Skeletal muscle satellite cell (primary cell): ENCODE data around the gene OGFR.

ENCODE experiments used
- H3K27me3 ChIP-seq: 2 replicates; pipeline ENCODE4 v1.7.0; 2013; ENCODE audit warnings: low read length; ENCODE audit not compliant: control insufficient read depth, insufficient read depth
- H3K36me3 ChIP-seq: 2 replicates; pipeline ENCODE4 v1.7.0; 2013; ENCODE audit warnings: mild to moderate bottlenecking, control low read depth, low read length; ENCODE audit not compliant: insufficient read depth
- H3K4me1 ChIP-seq: 2 replicates; pipeline ENCODE4 v1.7.0; 2013; ENCODE audit warnings: low read length; ENCODE audit not compliant: control insufficient read depth, insufficient read depth
- H3K4me2 ChIP-seq: 2 replicates; pipeline ENCODE4 v1.7.0; 2013; ENCODE audit warnings: mild to moderate bottlenecking, low read length
- H3K4me3 ChIP-seq: 2 replicates; pipeline ENCODE4 v1.7.0; 2013; ENCODE audit warnings: low read length
- H3K9ac ChIP-seq: 2 replicates; pipeline ENCODE4 v1.7.0; 2013; ENCODE audit warnings: mild to moderate bottlenecking, low read depth, low read length, moderate library complexity
- H3K9me3 ChIP-seq: replicated peaks from 2 replicates; pipeline ENCODE4 v1.7.0; 2013; ENCODE audit warnings: mild to moderate bottlenecking, control low read depth, low read length

Gene OGFR

GRCh38 chr20:62820962-62821725 is 16.5 kb downstream of the OGFR start:
- Histone ChIP-seq H3K4me3 (no peak overlapping the region), H3K27me3 (peaks cover 14% of the 10 kb centered on the region), H3K9ac (no peak overlapping the region), H3K4me2 (no peak overlapping the region), H3K4me1 (peaks cover 30% of the 10 kb centered on the region), H3K36me3 (no peaks in the 10 kb centered on the region), H3K9me3 (no peaks in the 10 kb centered on the region)

- Histone ChIP-seq H3K4me2 (no peak overlapping the region), H3K36me3 (no peaks in the 10 kb centered on the region), H3K27me3 (peaks cover 9% of the 10 kb centered on the region), H3K4me3 (no peak overlapping the region), H3K9me3 (no peaks in the 10 kb centered on the region), H3K9ac (no peak overlapping the region), H3K4me1 (peaks cover 24% of the 10 kb centered on the region)
These were observed 17.1 kb downstream of the OGFR start for GRCh38 chr20:62821726-62822210.

- Histone ChIP-seq H3K4me2 (no peak overlapping the region), H3K4me1 (peaks cover 24% of the 10 kb centered on the region), H3K9ac (no peak overlapping the region), H3K36me3 (no peaks in the 10 kb centered on the region), H3K27me3 (peaks cover 5% of the 10 kb centered on the region), H3K9me3 (no peaks in the 10 kb centered on the region), H3K4me3 (no peak overlapping the region)
These were observed 17.7 kb downstream of the OGFR start for GRCh38 chr20:62822239-62822787.

- Histone ChIP-seq H3K4me3 (no peak overlapping the region), H3K9ac (no peak overlapping the region), H3K36me3 (no peaks in the 10 kb centered on the region), H3K4me1 (peaks cover 23% of the 10 kb centered on the region), H3K9me3 (no peaks in the 10 kb centered on the region), H3K27me3 (peaks cover 4% of the 10 kb centered on the region), H3K4me2 (no peak overlapping the region)
These were observed 18.4 kb downstream of the OGFR start for GRCh38 chr20:62822788-62823651.

- no peaks in the 10 kb centered on the region for H3K9me3 ChIP-seq
- no peak overlapping the region for H3K9ac ChIP-seq
- no peaks in the 10 kb centered on the region for H3K36me3 ChIP-seq
- H3K4me3 ChIP-seq = no peak overlapping the region
- H3K27me3 ChIP-seq = peaks cover 8% of the 10 kb centered on the region
- no peak overlapping the region for H3K4me2 ChIP-seq
- H3K4me1 ChIP-seq = peaks cover 14% of the 10 kb centered on the region
These were observed 19.2 kb downstream of the OGFR start for GRCh38 chr20:62823688-62824475.

- H3K27me3 ChIP-seq = peaks cover 8% of the 10 kb centered on the region
- no peaks in the 10 kb centered on the region for H3K9me3 ChIP-seq
- H3K9ac ChIP-seq = no peak overlapping the region
These were observed 20.1 kb downstream of the OGFR start for GRCh38 chr20:62824476-62825332.

GRCh38 chr20:62825333-62825985 is 20.8 kb downstream of the OGFR start:
- Histone ChIP-seq H3K4me1 (peaks cover 3% of the 10 kb centered on the region), H3K4me2 (no peak overlapping the region), H3K27me3 (peaks cover 8% of the 10 kb centered on the region), H3K9me3 (no peaks in the 10 kb centered on the region), H3K4me3 (no peak overlapping the region), H3K9ac (no peak overlapping the region), H3K36me3 (no peaks in the 10 kb centered on the region)

More at GRCh38 chr20:62824476-62825332, 20.1 kb downstream of the OGFR start:
- H3K4me1 ChIP-seq = peaks cover 6% of the 10 kb centered on the region
- peak overlapping the region; percentile 62 for H3K4me2 ChIP-seq
- no peaks in the 10 kb centered on the region for H3K36me3 ChIP-seq
- no peak overlapping the region for H3K4me3 ChIP-seq

- no peaks in the 10 kb centered on the region for H3K9me3 ChIP-seq
- peaks cover 8% of the 10 kb centered on the region for H3K27me3 ChIP-seq
- H3K4me1 ChIP-seq = peaks cover 3% of the 10 kb centered on the region
- no peaks in the 10 kb centered on the region for H3K36me3 ChIP-seq
- H3K9ac ChIP-seq = no peak overlapping the region
- no peak overlapping the region for H3K4me2 ChIP-seq
- H3K4me3 ChIP-seq = no peak overlapping the region
These were observed 21.5 kb downstream of the OGFR start for GRCh38 chr20:62825986-62826645.

- Histone ChIP-seq H3K36me3 (no peaks in the 10 kb centered on the region), H3K4me2 (no peak overlapping the region), H3K27me3 (peaks cover 9% of the 10 kb centered on the region), H3K4me3 (no peak overlapping the region), H3K9ac (no peak overlapping the region), H3K9me3 (no peaks in the 10 kb centered on the region), H3K4me1 (peaks cover 3% of the 10 kb centered on the region)
These were observed 22.1 kb downstream of the OGFR start for GRCh38 chr20:62826646-62827310.
